Measurements from ENCODE around the gene CD6.

CD6 gene

GRCh38 chr11:60959431-60959830, 12.0 kb upstream of the CD6 start:
- DNase-seq (ENCODE audit: low read depth in 2 of 2), result peak in 1 of 2 donors; percentile 57
- no peak for TF ChIP-seq CTCF (IDR thresholded peaks at IDR 0.05; ENCODE audit: low read depth, low read length)
- no peak overlapping the region for H3K4me3 ChIP-seq (replicated peaks in 1 of 2; ENCODE audit: low read depth in 2 of 2, low read length in 2 of 2)

DNA sequence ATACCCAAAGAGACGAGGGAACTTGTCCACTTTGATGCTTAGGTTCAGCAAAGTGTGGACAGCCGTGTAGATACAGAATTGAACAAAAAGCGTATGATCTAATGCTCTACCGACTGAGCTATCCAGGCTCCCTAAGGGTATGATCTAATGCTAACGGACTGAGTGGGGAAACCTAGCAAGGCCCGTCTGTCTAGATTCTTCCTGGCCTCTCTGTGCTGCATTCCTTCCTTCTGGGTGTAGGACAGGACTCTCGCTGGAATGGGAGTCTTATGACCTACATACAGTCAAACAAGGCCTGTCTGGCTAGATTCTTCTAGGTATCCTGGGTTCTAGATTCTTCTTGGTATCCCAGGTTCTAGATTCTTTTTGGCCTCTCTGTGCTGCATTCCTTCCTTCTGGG, 11.1 kb upstream of the CD6 start:
- H3K4me3 ChIP-seq (replicated peaks in 1 of 2; ENCODE audit: low read depth in 2 of 2, low read length in 2 of 2), result no peak overlapping the region
- peak in 1 of 2 donors; percentile 45 for DNase-seq (ENCODE audit: low read depth in 2 of 2)
- no peak for TF ChIP-seq CTCF (IDR thresholded peaks at IDR 0.05; ENCODE audit: low read depth, low read length)

DNA sequence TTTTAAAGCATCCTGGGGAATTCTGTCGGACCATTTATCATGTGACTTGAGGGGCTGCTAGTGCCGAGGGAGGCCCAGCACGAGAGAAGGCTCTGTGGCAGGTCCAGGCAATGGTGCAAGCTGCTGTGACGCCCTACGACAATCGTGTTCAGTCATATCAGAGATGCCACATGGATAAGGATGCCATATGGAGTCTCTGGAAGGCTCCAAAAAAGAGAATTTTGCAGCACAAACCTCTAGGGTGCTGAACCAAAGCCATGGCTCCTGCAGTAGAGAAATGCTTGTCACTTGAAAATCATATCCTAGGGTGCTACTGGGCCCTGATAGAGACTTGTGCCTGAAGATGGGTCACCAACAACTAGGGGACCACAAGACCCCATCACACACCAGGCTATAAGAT, 6.7 kb upstream of the CD6 start:
- no peak for TF ChIP-seq CTCF (IDR thresholded peaks at IDR 0.05; ENCODE audit: low read depth, low read length)
- no peak for DNase-seq (ENCODE audit: low read depth in 2 of 2)
- H3K4me3 ChIP-seq (replicated peaks in 1 of 2; ENCODE audit: low read depth in 2 of 2, low read length in 2 of 2), result no peak overlapping the region

DNA sequence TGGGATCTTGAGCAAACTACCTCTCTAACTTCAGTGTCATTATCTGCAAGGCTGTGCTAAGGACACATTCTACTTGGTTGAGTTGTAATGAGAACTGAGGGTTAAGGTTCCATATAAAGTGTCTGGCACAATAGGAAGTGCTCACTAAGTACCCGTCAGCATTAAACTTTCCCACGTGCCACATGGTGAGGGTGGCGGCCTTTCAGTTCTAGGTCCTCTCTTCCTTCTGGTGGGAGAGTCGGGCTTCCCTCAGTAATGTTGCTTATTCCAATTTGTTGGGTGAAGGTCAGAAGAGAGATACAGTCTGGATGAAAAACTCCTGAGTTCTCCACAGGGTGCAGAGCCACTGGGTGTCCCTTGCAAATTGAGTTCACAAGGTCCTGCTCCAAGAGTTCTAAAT, 4.6 kb upstream of the CD6 start:
- TF ChIP-seq CTCF (IDR thresholded peaks at IDR 0.05; ENCODE audit: low read depth, low read length), result no peak
- no peak for DNase-seq (ENCODE audit: low read depth in 2 of 2)
- H3K4me3 ChIP-seq (replicated peaks in 1 of 2; ENCODE audit: low read depth in 2 of 2, low read length in 2 of 2), result no peak overlapping the region

- H3K4me3 ChIP-seq (replicated peaks in 1 of 2; ENCODE audit: low read depth in 2 of 2, low read length in 2 of 2), result no peak overlapping the region
- no peak for TF ChIP-seq CTCF (IDR thresholded peaks at IDR 0.05; ENCODE audit: low read depth, low read length)
- DNase-seq (ENCODE audit: low read depth in 2 of 2), result no peak
Observed at GRCh38 chr11:60968223-60968622, 3.3 kb upstream of the CD6 start.

DNA sequence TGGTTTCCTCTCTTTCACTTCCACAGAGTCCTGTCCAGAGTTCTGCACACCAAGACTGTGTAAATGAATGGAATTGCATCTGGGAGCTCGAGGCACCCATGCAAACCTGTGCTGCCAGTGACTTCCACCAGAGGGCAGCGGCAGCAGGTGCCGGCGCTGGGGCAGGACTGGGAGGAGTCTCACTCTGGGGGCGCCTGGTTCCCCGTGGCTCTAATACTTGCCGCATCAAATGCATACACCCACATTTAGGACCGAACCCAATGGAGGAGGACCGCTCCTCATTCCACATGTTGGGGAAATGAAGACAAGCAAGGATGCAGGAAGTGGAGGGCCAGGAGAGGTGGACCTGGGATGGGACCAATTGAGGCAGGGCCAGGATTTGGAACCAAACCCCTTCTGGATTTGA, 1.1 kb upstream of the CD6 start:
- no peak overlapping the region for H3K4me3 ChIP-seq (replicated peaks in 1 of 2; ENCODE audit: low read depth in 2 of 2, low read length in 2 of 2)
- peak; percentile 96 for TF ChIP-seq CTCF (IDR thresholded peaks at IDR 0.05; ENCODE audit: low read depth, low read length)
- DNase-seq (ENCODE audit: low read depth in 2 of 2), result peak; percentile 42 to 50

GRCh38 chr11:60970890-60971289, 590 bp upstream of the CD6 start:
- TF ChIP-seq CTCF (IDR thresholded peaks at IDR 0.05; ENCODE audit: low read depth, low read length), result no peak
- DNase-seq (ENCODE audit: low read depth in 2 of 2), result no peak
- no peak overlapping the region for H3K4me3 ChIP-seq (replicated peaks in 1 of 2; ENCODE audit: low read depth in 2 of 2, low read length in 2 of 2)
